GM12864 (cell line): ENCODE results near the gene CCN2.

ENCODE experiments used
- DNase-seq: peaks from one replicate; pipeline ENCODE4 v3.0.0-alpha.2; 2011; ENCODE audit warnings: low read depth
- H3K4me3 ChIP-seq: 2 replicates; pipeline ENCODE4 v1.5.1; 2011; ENCODE audit warnings: mild to moderate bottlenecking, low read depth, low read length, control low read depth
- TF ChIP-seq, protein P1 (sequence below): IDR thresholded peaks from 2 replicates; pipeline ENCODE4 v1.5.1; 2011; ENCODE audit warnings: low read depth, mild to moderate bottlenecking, moderate library complexity, low read length, control low read depth, inconsistent platforms; ENCODE audit errors: missing control alignments

The CCN2 gene, protein sequence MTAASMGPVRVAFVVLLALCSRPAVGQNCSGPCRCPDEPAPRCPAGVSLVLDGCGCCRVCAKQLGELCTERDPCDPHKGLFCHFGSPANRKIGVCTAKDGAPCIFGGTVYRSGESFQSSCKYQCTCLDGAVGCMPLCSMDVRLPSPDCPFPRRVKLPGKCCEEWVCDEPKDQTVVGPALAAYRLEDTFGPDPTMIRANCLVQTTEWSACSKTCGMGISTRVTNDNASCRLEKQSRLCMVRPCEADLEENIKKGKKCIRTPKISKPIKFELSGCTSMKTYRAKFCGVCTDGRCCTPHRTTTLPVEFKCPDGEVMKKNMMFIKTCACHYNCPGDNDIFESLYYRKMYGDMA

DNA sequence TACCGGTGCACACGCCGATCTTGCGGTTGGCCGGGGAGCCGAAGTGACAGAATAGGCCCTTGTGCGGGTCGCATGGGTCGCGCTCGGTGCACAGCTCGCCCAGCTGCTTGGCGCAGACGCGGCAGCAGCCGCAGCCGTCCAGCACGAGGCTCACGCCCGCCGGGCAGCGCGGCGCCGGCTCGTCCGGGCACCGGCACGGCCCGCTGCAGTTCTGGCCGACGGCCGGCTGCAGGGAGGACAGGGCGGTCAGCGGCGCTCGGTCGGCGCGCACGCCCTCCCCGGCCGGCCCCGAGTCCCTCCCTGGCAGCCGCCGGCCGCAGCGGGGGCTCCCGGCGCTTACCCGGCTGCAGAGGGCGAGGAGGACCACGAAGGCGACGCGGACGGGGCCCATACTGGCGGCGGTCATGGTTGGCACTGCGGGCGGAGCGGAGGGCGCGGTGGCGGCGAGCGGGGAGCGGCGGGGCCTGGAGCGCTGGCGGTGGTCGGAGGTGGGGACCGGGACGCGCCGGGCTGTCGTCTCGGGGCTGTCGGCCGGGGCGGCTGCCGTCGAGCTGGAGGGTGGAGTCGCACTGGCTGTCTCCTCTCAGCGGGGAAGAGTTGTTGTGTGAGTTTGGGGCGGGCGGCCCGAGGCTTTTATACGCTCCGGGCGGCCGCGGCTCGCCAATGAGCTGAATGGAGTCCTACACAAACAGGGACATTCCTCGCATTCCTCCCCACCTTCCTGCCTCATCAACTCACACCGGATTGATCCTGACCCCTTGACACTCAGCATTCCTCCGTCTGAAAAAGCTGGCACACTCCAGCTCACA is at the start of gene CCN2:
CCN2 (minus strand) TSS at position 606 of the 809 bp plus-strand sequence; CDS start at position 406, 200 bp downstream.
- H3K4me3 ChIP-seq: peak within 1 kb of the TSS; percentile 10; the same call in 1 of the 2 replicates
- DNase-seq: no peak
- TF ChIP-seq, protein P1, sequence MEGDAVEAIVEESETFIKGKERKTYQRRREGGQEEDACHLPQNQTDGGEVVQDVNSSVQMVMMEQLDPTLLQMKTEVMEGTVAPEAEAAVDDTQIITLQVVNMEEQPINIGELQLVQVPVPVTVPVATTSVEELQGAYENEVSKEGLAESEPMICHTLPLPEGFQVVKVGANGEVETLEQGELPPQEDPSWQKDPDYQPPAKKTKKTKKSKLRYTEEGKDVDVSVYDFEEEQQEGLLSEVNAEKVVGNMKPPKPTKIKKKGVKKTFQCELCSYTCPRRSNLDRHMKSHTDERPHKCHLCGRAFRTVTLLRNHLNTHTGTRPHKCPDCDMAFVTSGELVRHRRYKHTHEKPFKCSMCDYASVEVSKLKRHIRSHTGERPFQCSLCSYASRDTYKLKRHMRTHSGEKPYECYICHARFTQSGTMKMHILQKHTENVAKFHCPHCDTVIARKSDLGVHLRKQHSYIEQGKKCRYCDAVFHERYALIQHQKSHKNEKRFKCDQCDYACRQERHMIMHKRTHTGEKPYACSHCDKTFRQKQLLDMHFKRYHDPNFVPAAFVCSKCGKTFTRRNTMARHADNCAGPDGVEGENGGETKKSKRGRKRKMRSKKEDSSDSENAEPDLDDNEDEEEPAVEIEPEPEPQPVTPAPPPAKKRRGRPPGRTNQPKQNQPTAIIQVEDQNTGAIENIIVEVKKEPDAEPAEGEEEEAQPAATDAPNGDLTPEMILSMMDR: no peak

DNA sequence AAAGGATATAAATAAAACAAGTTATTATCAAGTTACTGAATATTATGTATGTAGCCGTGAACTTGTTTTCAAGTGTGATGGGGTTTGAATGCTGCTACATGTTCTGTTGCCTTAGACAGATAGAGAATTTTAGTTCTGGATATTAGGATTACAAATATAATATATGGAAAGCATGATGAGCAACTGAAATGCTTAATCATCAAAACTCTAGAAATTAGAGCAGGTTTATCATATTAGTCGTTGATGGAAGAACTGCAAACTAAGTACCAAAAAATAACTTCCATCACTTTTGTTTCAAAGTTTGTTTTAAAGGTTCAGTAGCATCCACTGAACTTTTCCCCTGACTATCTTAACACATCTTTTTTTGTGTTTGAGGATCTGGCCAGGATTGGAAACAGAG is 49.1 kb upstream of the CCN2 start:
- TF ChIP-seq, protein P1: no peak
- DNase-seq: no peak
- no peak overlapping the region for H3K4me3 ChIP-seq

DNA sequence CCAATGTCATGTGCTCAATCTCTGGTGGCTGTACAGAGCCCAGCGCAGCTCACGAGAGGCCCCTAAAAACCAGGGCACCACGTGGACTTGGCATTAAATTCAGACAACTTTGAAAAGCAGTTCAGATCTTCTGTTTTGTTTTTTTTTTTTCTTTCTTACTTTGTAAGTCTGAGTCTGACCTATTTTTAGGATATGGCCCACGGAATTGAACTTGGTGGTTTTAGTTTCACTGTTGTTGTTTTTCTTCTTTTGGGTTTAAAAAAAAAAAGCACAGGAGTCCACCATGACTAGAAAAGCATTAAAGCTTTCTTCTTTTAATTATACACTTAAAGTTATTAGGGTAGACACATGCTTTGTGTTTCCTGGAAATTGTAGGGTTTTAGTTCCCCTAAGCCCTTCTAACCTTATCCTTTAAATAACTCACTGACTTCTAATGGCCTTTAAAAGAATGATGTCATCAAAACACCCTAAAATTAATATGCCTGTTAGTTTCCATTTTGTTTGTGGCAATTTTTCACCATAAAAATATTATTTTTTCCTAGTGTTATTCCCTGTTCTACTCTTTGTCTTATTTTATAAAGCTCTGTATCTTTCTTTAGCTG is 48.5 kb upstream of the CCN2 start:
- no peak for DNase-seq
- TF ChIP-seq, protein P1: no peak
- H3K4me3 ChIP-seq: no peak overlapping the region

DNA sequence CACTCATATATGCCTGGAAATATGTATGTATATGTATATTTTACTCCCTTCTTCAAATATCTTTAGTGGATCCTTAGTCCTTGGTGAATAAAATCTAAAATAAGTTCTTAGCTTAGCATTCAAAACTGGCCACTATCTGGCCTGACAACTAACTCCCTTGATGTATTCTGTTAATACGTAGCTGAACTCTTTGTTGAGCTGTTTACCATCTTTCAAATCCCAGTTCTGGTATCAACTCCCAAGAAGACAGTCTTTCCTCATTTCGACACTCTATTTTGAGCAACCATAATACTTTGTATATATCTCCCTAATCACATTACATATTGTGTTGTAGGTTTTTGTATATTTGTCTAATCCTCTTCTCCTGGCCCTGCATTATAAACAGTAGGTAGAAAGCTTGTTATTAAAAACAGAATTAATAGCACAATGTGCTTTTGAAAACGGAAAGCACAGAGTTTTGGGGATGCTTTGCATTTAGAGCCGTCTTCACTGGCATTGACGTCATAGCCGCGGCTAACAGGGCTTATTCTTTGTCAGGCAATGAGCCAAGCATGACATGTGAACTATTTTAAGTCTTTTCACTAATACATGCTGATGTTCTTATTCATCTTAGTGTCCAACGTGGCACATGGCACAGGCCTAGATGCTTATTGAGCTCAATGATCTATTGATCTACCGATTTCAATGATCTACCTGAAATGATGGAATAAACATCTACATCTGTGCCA is 47.2 kb upstream of the CCN2 start:
- H3K4me3 ChIP-seq: no peak overlapping the region
- DNase-seq: no peak
- TF ChIP-seq, protein P1: no peak

DNA sequence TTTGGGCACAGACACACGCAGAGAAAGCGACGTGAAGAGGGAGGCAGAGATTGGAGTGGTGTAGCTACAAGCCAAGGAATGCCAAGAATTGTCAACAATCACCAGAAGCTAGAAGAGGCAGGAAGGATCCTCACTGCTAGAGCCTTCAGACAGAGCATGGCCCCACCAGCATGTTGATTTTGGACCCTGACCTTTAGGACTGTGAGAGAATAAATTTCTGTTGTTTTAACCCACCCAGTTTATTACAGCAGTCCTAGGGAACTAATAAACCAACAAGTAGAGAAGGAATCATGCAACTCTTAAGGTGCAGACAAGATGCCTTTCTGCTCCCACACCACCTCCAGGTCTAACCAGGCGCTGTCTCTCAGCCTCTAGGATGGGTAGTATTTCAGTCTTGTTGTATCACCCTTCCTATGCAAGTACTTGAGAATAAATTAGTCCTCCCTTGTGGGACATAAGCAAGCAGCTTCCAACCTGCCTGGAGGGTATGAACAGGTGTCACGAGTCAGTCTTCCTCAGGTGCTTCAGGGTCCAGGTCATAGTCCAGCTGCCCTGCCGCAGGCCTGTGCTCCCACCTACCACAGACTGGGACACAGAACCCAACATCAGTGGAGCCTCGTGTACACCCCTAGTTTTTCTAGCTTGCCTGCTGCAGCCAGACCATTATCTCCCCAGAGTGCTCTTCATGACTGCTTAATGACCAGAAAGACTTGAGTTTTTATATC is 46.4 kb upstream of the CCN2 start:
- DNase-seq: no peak
- H3K4me3 ChIP-seq: no peak overlapping the region
- TF ChIP-seq, protein P1: no peak

DNA sequence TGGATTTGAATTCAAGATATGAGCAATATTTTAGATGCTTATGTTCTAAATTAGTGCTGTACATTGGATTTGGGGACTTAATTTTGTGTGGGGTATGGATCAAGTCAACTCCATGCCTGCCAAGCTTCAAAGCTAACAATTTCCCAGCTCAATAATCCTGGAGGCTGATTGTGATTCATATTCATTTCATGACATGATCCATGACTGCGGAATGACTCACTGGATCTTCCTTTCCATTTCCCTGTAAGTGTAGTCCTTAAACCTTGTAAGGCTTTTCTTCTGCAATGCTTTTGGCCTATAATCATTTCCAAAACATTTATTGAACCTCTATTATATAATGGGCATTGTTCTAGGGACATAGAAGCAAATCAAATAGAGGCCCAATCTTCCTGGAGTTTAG is 44.7 kb upstream of the CCN2 start:
- H3K4me3 ChIP-seq: no peak overlapping the region
- DNase-seq: no peak
- TF ChIP-seq, protein P1: no peak
